ENCODE data around the gene RTTN. TPM values are rescaled to one million over a fixed set of nuclear protein-coding genes. Genes with fewer than 3 reads are reported as not detected.

The RTTN gene
- total and polyA plus RNA-seq, 9 of the 15 experiments (the other 6 are each of a cell fraction or from before 2014, with no cell fraction given) = 3.1 to 18.3 (median 10.6) TPM

DNA sequence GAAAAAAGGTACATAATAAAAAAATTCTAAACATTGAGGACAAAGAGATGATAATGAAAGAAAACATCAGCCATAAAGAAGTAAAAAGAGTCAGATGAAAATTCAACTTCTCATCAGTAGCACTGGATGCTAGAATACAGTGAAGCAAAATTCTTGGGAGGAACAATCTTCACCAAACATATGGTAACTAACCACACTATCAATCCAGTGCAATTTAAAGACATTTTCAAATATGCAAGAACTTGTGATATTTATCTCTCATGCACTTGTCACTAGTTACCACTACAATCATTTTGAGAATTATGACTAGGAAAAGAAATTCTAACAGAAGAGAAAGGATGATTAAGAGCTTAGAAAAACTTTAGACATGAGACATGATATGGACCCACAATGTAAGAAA, 127.4 kb downstream of the RTTN start:
- no peak for ATAC-seq
- TF ChIP-seq FOS (IDR thresholded peaks at IDR 0.05; ENCODE audit: extremely low read depth, insufficient read length) (no peak), TGIF2 (CRISPR knock-in tag; IDR thresholded peaks at IDR 0.05) (no peak), POU5F1 (IDR thresholded peaks at IDR 0.05; ENCODE audit: borderline replicate concordance, low read depth, low read length, partially characterized antibody) (no peak), JUNB (CRISPR knock-in tag; conservative IDR thresholded peaks at IDR 0.05) (no peak), MCM7 (IDR thresholded peaks at IDR 0.05) (no peak), ZNF12 (CRISPR knock-in tag; IDR thresholded peaks at IDR 0.05) (no peak), HDGF (IDR thresholded peaks at IDR 0.05) (no peak)
- TF ChIP-seq, protein P1, sequence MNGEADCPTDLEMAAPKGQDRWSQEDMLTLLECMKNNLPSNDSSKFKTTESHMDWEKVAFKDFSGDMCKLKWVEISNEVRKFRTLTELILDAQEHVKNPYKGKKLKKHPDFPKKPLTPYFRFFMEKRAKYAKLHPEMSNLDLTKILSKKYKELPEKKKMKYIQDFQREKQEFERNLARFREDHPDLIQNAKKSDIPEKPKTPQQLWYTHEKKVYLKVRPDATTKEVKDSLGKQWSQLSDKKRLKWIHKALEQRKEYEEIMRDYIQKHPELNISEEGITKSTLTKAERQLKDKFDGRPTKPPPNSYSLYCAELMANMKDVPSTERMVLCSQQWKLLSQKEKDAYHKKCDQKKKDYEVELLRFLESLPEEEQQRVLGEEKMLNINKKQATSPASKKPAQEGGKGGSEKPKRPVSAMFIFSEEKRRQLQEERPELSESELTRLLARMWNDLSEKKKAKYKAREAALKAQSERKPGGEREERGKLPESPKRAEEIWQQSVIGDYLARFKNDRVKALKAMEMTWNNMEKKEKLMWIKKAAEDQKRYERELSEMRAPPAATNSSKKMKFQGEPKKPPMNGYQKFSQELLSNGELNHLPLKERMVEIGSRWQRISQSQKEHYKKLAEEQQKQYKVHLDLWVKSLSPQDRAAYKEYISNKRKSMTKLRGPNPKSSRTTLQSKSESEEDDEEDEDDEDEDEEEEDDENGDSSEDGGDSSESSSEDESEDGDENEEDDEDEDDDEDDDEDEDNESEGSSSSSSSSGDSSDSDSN (IDR thresholded peaks at IDR 0.05; ENCODE audit: borderline replicate concordance in 1 of 2, low read depth in 2 of 2, low read length in 2 of 2) = no peak
- TF ChIP-seq, protein P2, sequence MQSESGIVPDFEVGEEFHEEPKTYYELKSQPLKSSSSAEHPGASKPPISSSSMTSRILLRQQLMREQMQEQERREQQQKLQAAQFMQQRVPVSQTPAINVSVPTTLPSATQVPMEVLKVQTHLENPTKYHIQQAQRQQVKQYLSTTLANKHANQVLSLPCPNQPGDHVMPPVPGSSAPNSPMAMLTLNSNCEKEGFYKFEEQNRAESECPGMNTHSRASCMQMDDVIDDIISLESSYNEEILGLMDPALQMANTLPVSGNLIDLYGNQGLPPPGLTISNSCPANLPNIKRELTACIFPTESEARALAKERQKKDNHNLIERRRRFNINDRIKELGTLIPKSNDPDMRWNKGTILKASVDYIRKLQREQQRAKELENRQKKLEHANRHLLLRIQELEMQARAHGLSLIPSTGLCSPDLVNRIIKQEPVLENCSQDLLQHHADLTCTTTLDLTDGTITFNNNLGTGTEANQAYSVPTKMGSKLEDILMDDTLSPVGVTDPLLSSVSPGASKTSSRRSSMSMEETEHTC (IDR thresholded peaks at IDR 0.05) = no peak
- TF ChIP-seq, protein P3, sequence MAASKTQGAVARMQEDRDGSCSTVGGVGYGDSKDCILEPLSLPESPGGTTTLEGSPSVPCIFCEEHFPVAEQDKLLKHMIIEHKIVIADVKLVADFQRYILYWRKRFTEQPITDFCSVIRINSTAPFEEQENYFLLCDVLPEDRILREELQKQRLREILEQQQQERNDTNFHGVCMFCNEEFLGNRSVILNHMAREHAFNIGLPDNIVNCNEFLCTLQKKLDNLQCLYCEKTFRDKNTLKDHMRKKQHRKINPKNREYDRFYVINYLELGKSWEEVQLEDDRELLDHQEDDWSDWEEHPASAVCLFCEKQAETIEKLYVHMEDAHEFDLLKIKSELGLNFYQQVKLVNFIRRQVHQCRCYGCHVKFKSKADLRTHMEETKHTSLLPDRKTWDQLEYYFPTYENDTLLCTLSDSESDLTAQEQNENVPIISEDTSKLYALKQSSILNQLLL (CRISPR knock-in tag; IDR thresholded peaks at IDR 0.05; ENCODE audit: borderline replicate concordance) = no peak
- TF ChIP-seq, protein P4, sequence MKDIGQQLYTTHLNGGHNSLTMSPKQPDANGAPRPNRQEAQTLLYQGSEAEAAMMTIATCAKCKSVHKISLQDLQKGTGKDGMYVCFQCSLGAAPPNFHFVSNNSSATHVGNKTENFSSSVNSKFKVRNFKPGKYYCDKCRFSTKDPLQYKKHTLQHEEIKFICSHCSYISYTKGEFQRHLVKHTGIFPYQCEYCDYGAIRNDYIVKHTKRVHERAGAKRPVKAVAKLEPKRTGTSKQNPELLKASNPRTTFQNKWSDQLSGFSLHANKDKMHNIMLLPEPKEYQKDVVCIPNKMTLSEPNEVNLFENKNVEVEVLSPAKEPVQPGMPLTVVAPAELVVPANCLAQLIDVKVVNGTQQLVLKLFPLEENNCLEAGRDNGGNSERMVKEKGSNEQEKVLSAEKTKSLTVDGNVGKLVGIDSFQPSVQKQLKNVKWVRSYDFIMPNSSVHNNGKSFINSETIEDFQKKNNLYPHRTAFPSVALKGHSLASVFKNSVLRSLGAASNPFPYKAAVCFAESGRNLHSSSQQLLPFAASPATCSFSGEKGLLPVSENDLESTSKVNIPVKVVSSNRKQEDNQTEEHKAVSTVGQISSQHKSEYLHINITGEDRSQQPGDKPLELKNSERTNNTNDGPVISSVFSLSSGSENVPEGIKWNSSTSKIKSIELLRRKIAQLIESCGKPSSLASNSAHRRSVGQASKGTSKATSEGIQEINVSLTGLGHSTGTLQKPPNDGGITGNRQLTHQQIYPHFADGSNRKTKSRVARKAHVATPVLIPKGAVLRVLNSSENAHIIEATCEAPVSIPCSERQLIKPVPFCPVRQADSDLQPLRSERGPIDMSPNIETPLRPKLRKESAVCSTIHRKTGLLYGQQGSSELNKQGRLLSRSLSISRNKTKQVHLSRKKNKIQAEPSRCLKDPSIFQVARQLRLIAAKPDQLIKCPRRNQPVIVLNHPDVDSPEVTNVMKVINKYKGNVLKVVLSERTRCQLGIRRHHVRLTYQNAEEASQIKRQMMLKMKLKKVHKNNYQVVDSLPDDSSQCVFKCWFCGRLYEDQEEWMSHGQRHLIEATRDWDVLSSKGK (CRISPR knock-in tag; IDR thresholded peaks at IDR 0.05) = no peak
- TF ChIP-seq, protein P5, sequence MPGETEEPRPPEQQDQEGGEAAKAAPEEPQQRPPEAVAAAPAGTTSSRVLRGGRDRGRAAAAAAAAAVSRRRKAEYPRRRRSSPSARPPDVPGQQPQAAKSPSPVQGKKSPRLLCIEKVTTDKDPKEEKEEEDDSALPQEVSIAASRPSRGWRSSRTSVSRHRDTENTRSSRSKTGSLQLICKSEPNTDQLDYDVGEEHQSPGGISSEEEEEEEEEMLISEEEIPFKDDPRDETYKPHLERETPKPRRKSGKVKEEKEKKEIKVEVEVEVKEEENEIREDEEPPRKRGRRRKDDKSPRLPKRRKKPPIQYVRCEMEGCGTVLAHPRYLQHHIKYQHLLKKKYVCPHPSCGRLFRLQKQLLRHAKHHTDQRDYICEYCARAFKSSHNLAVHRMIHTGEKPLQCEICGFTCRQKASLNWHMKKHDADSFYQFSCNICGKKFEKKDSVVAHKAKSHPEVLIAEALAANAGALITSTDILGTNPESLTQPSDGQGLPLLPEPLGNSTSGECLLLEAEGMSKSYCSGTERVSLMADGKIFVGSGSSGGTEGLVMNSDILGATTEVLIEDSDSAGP (CRISPR knock-in tag; IDR thresholded peaks at IDR 0.05) = no peak

More for the DNA sequence above, 127.4 kb downstream of the RTTN start:
- Histone ChIP-seq H3K27me3 (ENCODE audit: control insufficient read depth in 2 of 2, insufficient read depth in 2 of 2, low read length in 2 of 2) (no peaks in the 10 kb centered on the region), H3K9me3 (replicated peaks; ENCODE audit: control insufficient read depth, insufficient read depth, low read depth, low read length) (no peaks in the 10 kb centered on the region), H4K20me1 (replicated peaks; ENCODE audit: control insufficient read depth, insufficient read depth, low read length) (no peaks in the 10 kb centered on the region), H2AFZ (ENCODE audit: low read depth, low read length) (no peak overlapping the region), H3K9ac (ENCODE audit: insufficient read depth in 1 of 2, low read depth in 2 of 2, low read length in 2 of 2) (no peak overlapping the region), H3K27ac (ENCODE audit: extremely low read depth, low read depth, low read length) (no peak overlapping the region), H3K9me1 (ENCODE audit: control insufficient read depth, insufficient read depth, low read length) (no peaks in the 10 kb centered on the region), H3K4me1 (replicated peaks in 1 of 2; ENCODE audit: control insufficient read depth in 2 of 2, insufficient read depth in 2 of 2, low read length in 2 of 2) (no peaks in the 10 kb centered on the region), H3K4me2 (ENCODE audit: insufficient read depth, low read length) (no peak overlapping the region), H3K36me3 (ENCODE audit: control insufficient read depth, insufficient read depth, low read length) (0 out of 3 replicates have a peak, but pooled peaks cover 2% of the 10 kb centered on the region), H3K4me3 (no peak overlapping the region), H3K79me2 (ENCODE audit: control insufficient read depth, insufficient read depth, low read length) (no peaks in the 10 kb centered on the region)
- BruUV-seq (replicated peaks) = no TSS peak
- in situ Hi-C loops (cut with MboI) (no loop called here), intact Hi-C loops (cut with micrococcal nuclease) (loop anchor here (10.0 kb wide), 1 partner anchor 133 kb away; the partner anchor contains the start of gene CD226)
- ChIA-PET POLR2A (no interaction called here), CTCF (ENCODE audit: low intra/inter-chr PET ratio) (no interaction called here)
- FAIRE-seq (no peak), DNase-seq (ENCODE audit: extremely low read depth in 1 of 4, low spot score in 3 of 4) (no peak)
